HG02588 (cell line): ENCODE results near the gene BRSK2.
"Not testable (repeated sequence)": the region's sequence is repeated elsewhere in the genome, so short reads cannot be mapped to it uniquely, and the experiment has no call there.

Experiments used
- ATAC-seq: cut with Tn5 transposase; IDR thresholded peaks from one replicate; pipeline ENCODE4 v1.9.1; 2021; ENCODE audit warnings: mild to moderate bottlenecking, moderate library complexity; ENCODE audit not compliant: unreplicated experiment

The BRSK2 gene

GRCh38 chr11:1407668-1408067 lies 17.9 kb downstream of the BRSK2 start:
- ATAC-seq, result no peak

- no peak for ATAC-seq
Observed at GRCh38 chr11:1408346-1408745, 18.6 kb downstream of the BRSK2 start.

DNA sequence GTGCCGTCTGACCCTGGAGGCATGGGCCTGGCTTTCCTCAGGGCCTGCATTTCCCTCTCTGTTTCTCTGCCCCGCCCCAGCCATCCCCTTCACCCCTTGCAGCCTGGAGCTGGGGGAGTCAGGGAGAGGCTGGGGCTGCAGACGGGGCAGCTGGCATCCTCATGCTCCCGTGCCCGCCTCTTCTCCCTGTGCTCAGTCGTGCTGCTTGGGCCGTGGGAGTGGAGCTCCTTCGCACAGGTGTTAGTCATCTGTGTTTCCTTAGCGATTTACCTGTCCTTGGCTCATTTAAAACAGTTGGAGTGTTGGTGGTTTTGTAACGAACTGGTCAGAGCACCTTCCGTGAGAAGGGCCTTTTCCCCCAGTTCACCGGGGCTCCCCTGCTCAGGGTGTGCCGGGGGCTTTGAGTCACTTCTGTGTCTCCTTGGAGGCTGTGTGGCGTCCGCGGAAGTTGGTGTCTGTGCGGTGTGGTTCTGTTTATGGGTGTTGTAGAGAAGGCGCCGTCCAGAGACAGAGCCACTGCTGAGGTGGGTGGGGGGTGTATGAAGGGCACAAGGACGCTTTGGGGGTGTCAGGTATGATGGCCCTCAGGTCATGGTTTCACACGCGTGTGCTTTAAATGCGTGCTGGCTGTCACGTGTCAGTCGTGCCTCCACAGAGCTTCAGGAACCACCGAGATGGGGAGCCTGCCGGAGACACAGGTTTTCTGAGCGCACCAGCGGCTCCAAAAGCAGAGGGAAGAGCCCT lies 19.5 kb downstream of the BRSK2 start:
- ATAC-seq, result no peak

- ATAC-seq, result not testable (repeated sequence)
Observed at GRCh38 chr11:1409852-1410125, 20.1 kb downstream of the BRSK2 start.

- no peak for ATAC-seq
Observed at GRCh38 chr11:1410366-1411291, 20.9 kb downstream of the BRSK2 start.

DNA sequence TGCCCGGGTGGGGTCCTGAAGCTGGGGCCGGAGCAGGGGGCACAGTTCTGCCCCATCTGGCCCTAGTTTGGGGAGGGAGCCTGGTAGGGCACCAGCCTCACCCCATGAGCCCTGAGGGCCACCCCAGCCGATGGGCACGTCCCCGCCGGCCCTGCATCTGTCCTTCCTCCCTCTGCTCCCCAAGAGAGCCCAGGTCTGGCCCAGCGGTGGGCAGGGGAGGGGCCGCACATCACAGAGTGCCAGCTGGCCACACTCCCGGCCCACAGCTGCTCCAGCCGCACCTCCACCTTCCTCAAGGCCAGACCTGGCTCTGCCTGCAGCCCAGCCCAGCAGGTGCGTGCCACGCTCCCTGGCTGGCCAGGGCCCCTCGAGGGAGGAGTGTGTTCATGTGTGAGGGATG lies 21.6 kb downstream of the BRSK2 start:
- no peak for ATAC-seq

GRCh38 chr11:1411739-1412138 lies 22.0 kb downstream of the BRSK2 start:
- not testable (repeated sequence) for ATAC-seq

DNA sequence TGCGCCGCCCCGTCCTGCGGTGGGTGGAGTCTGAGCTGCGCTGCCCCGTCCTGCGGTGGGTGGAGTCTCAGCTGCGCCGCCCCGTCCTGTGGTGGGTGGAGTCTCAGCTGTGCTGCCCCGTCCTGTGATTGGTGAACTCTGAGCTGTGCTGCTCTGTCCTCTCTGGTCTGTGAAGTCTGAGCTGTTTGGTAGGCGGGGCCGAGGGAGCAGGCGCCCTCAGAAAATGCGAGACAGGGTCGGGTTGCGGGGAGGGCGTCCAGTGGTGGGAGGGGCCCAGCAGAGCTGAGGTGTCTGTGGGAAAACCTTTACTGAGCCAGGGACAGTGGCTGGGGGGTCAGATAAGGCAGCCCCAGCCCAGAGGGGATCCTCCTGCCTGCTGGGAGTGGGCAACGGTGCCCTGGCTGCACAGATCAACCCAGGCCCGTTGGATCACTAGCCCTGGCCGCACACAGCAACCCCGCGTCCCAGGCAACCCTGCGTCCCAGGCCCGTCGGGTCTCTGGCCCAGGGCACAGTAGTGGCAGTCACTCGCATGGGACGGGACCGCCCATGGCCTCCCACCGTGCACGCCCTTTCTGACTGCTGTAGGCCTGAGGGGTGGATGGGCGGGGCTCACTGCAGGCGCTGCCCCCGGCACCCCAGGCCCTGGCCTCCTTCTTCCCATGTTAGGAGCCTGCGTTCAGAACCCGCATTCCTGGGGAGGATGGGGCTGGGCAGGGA lies 22.8 kb downstream of the BRSK2 start:
- no peak for ATAC-seq

- no peak for ATAC-seq
Observed at GRCh38 chr11:1414650-1415049, 24.9 kb downstream of the BRSK2 start.

DNA sequence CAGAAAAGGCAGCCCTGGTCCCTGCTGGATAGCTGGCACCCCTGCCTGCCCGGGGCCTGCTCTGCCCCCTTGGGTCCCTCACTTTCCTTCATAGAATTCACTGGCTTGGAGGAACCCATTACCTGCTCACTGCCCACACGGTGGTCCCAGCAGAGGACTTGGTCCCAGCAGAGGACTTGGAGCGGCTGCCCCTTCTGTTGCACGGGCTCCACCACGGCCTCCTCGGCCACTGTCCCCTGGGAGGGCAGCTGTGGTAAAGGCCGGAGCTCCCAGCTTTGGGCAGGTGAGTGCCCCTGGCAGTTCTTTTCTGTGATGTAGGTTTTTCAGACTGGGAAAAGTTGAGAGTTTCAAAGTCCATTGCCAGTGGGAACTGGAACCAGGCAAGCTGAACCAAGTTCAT lies 25.9 kb downstream of the BRSK2 start:
- no peak for ATAC-seq

GRCh38 chr11:1418192-1418795 lies 28.6 kb downstream of the BRSK2 start:
- not testable (repeated sequence) for ATAC-seq

GRCh38 chr11:1419811-1420210 lies 30.1 kb downstream of the BRSK2 start:
- ATAC-seq, result no peak

GRCh38 chr11:1421291-1421690 lies 31.6 kb downstream of the BRSK2 start:
- ATAC-seq, result no peak

DNA sequence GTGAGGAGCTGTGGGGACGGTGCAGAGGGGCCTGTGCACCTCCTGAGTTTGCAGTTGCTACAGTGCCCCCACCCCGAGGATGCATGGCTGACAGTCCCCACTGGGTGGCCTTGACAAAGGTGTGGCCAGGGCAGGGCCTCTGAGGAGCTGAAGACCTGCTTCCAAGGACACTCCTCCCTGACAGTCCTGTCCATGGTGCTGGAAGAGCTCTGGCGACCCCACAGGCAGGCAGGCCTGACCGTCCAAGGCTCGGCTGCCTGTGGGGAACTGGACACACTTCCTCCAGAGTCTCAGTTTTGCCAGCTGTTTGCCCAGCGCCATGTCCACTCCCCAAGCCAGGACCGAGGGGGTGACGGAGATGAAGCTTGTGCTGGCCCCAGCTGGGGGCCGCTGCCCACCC lies 32.7 kb downstream of the BRSK2 start:
- no peak for ATAC-seq

- no peak for ATAC-seq
Observed at GRCh38 chr11:1422981-1423380, 33.2 kb downstream of the BRSK2 start.

DNA sequence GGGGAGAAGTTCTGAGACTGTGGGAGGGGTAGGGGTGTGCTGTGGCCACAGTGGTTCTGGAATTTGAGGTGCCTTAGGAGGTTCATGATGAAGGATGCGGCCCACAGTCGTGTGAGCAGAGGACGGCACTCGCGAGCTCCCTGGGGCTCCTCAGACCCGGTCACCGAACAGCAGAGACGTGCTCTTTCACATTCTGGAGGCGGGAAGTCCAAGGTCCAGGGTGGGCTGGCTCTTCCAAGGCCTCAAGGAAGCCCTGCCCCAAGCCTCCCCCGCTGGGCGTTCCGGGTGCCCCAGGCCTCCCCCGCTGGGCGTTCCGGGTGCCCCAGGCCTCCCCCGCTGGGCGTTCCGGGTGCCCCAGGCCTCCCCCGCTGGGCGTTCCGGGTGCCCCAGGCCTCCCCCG lies 33.7 kb downstream of the BRSK2 start:
- not testable (repeated sequence) for ATAC-seq

- ATAC-seq, result no peak
Observed at GRCh38 chr11:1425006-1425405, 35.3 kb downstream of the BRSK2 start.

DNA sequence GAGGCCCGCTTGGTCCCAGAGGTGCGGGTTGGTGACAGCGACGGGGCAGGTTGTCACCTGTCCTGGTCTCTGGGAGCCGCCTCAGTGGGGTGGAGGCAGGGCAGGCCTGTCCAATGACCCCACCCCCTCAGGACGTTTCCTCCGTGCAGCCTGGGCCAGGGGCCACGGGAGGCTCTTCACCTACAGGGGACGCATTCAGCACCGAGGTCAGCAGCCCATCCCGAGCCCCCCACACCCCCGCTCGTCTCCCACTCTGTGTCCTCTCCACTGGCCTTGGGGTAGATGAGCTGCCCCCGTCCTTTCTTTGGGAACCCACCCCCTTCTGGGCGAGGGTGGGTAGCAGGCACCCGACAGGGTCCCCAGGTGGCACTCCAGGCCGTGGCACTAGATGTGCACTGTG lies 35.7 kb downstream of the BRSK2 start:
- ATAC-seq, result no peak

- no peak for ATAC-seq
Observed at GRCh38 chr11:1428762-1429316, 39.1 kb downstream of the BRSK2 start.

GRCh38 chr11:1433568-1433967 lies 43.8 kb downstream of the BRSK2 start:
- ATAC-seq, result no peak
